ENCODE data around the gene SEMA6C.
"Not testable (repeated sequence)": the region's sequence is repeated elsewhere in the genome, so short reads cannot be mapped to it uniquely, and the experiment has no call there.

Gene SEMA6C, protein sequence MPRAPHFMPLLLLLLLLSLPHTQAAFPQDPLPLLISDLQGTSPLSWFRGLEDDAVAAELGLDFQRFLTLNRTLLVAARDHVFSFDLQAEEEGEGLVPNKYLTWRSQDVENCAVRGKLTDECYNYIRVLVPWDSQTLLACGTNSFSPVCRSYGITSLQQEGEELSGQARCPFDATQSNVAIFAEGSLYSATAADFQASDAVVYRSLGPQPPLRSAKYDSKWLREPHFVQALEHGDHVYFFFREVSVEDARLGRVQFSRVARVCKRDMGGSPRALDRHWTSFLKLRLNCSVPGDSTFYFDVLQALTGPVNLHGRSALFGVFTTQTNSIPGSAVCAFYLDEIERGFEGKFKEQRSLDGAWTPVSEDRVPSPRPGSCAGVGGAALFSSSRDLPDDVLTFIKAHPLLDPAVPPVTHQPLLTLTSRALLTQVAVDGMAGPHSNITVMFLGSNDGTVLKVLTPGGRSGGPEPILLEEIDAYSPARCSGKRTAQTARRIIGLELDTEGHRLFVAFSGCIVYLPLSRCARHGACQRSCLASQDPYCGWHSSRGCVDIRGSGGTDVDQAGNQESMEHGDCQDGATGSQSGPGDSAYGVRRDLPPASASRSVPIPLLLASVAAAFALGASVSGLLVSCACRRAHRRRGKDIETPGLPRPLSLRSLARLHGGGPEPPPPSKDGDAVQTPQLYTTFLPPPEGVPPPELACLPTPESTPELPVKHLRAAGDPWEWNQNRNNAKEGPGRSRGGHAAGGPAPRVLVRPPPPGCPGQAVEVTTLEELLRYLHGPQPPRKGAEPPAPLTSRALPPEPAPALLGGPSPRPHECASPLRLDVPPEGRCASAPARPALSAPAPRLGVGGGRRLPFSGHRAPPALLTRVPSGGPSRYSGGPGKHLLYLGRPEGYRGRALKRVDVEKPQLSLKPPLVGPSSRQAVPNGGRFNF

DNA sequence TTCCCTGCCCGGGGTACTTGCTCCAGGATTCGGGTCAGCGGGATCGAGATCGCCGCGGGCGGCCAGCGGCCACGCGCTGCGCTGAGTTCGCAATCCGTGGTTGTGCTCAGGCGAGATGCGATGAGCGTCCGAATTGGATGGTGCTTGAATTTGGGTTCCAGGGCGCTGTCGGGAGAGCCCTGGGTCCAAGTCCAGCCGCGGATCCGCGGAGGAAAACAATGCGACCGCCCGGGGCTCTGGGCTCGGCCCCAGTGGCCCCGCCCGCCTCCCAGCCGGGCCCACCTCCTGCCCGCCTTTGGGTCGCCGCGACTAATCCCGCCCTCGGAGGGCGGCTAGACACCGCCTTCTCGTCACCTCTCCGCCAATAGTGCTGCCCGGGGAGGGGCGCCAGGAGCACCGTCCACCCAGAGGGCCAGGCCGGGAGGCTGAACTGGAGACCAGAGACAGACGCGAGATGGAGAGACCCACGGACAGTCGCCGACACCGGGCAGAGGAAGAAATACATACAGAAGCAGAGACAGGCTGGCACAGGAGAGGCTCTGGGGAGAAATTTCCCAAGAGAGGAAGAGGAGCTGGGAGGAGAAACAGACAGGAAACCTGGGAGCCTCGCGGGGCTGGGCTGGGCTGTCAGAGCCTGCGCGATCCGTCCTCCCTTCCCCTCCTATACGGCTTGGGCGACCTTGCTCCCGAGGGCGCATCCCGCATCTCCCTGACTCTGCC is at the start of gene SEMA6C:
TSS of gene SEMA6C (minus strand) at position 220 of the 720 bp plus-strand sequence. CDS start 4,010 bp downstream, outside the sequence.
- DNase-seq = peak; percentile 92

DNA sequence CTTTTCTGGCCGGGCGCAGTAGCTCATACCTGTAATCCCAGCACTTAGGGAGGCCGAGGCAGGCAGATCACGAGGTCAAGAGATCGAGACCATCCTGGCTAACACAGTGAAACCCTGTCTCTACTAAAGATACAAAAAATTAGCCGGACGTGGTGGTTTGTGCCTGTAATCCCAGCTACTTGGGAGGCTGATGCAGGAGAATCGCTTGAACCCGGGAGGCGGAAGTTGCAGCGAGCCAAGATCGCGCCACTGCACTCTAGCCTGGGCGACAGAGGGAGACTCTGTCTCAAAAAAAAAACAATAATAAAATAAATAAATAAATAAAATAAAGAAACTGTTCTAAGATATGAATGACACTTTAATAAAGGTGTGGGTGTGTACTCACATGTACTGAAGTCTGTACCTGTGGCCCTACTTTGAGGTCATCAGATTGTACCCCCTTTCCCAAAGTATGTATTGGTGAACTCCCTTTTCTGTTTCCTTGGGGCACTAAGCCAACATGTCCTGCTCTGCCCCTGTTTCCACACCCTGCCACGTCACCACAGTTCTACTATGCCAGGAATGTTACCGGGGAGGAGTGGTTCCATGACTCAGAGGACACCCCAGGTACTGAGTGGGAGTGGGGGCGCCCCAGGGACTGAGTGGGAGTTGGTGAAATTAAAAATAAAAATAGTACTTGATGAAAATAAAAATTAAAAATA is 48.6 kb upstream of the SEMA6C start:
- DNase-seq = not testable (repeated sequence)

GRCh38 chr1:151193856-151194255 is 47.4 kb upstream of the SEMA6C start:
- DNase-seq = no peak

- DNase-seq = no peak
These were observed 46.9 kb upstream of the SEMA6C start for GRCh38 chr1:151193304-151193703.

DNA sequence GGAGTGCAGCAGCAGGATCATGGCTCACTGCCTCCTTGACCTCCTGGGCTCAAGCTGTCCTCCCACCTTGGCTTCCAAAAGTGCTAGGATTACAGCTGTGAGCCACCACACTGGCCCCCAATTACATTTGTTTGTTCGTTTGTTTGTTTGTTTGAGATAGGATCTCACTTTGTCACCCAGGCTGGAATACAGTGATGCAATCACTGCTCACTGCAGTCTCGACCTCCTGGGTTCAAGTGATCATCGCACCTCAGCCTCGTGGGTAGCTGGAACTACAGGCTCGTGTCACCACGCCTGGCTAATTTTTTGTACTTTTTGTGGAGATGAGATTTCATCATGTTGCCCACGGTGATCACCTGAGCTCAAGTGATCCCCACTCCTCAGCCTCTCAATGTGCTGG is 45.6 kb upstream of the SEMA6C start:
- no peak for DNase-seq

DNA sequence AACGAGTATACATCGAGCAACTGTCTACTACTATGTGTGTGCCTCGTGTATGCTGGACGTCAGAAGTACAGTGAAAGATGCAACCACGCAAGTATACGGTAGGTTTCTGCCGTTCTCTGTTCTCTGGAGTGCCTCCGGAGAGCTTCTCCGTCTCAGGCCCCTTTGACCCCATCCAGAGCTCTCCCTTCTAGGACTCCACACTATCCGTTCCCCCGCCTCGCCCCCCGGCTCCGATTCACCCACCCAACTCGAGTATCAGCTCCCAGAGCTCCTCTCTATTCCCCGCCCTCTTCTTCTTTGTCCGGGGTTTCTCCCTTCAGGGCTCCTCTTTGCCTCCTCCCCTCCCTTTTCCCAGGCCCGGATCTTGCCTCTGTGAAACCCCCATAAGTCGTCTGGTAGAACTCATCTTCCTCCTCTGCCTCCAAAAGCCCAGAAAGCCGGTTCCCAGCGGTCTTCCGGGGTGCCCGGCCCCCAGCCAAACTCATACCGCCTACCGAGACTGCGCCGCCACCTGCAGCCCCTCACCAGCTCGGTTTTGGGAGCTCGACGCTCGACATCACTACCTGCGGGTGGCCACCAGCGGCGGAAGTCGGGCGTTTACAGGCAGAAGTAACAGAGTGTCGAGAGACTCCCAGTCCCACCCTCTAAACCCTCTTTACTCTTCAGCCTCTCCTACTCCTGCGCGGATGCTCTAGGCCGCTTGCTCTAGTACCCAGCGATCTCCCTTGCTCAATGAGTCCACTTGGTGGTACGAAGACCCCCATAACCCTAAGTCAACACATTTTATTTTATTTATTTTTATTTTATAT is 43.4 kb upstream of the SEMA6C start, which contains the start of gene VPS72:
TSS of gene VPS72 (minus strand) at position 561 of the 809 bp plus-strand sequence. CDS start at position 485, 76 bp downstream.
- peak; percentile 92 for DNase-seq

DNA sequence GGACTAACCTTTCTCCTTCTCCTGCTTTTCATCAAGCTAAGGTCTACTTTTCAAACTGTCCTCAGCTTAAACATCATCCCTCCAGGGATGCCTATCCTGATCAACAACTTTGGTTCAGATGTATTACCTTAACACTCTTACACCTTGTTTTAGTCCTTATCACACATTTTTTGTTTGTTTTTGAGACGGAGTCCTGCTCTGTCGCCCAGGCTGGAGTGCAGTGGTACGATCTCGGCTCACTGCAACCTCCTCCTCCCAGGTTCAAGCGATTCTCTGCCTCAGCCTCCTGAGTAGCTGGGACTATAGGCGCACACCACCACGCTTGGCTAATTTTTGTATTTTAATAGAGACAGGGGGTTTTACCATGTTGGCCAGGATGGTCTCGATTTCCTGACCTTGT is 42.2 kb upstream of the SEMA6C start:
- not testable (repeated sequence) for DNase-seq

DNA sequence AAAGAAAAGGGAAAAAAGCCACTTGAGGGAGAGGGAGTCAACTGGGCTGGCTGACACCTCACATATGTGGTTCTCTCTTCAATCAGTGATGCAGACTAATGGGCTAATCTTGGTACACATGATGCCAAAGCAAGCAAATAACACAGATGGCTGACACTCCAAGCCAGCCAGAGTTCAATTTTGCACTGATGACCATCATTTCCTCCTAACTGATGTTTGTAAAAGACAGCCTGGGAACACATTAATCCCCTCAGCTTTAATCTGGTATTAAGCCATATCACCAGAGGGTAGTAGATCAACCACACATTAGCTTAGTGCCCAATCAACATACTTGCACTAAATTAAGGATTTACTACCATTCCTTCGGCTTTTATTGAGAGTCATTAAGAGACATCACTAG is 40.8 kb upstream of the SEMA6C start:
- DNase-seq = no peak

DNA sequence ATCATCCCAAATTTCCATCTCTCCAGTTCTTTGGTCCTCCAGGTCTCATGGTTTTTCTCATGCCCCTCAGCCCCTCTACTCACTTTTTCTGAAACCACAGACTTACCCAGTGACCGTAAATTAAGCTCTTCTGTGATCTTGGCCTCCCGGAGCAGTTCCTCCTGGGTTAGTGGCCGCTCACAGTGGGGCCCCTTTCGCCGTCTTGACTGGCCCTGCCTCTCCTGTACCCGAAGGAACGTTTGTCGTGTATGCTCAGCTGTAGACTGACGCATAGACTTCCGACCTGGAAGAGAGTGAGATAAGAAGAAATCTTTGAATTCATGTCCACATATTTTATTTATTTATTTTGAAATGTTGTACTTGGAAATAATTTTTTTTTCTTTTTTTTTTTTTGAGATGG is 37.8 kb upstream of the SEMA6C start:
- no peak for DNase-seq

DNA sequence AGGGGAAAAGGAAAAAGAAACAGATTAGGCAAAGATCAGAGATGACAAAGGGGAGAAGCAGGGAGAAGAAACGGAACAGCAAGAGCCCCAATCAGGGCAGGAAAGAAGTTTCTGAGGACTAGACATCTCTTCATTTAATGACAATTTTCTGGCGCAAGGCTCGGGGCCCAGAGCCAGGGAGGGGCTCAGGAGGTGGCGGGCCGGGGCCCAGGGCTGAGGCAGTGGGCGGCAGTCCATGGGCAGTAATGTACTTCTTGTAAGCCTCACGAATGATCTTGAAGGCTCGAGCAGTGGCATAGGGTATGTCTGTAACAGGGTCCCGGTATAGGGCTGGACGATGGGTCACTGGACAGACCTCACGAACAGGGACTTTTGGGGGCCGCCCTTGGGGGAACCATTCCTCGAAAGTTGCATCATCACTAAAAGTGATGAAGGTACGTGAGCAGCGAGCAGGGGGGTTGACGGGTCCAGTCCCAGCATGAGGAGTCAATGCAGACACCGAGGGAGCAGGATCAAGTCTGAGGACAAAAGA is 30.1 kb upstream of the SEMA6C start:
- DNase-seq = no peak

DNA sequence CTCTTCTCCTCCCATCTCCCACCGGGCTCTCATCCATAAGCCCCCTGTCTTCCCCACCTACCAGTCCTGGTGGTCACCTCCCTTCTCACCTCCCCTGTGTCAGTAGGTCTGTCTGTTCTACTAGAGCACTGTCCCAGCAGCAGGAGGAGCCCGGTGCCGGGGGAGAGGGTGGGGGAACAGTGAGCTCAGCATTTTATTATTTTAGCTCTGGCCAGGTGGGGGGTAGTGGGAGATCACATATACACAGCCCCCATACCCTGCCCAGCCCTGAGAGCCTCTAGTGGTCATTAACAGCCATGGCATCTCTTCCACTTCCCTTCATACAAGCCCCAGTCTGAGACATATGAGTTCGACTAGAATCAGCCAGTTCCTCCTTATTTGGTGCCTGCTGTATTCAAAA is 29.4 kb upstream of the SEMA6C start, which contains the start of gene TMOD4:
TSS of gene TMOD4 (minus strand) at position 119 of the 400 bp plus-strand sequence. CDS start 1,106 bp downstream, outside the sequence.
- no peak for DNase-seq

GRCh38 chr1:151175041-151175741 is 28.8 kb upstream of the SEMA6C start:
- DNase-seq = no peak

DNA sequence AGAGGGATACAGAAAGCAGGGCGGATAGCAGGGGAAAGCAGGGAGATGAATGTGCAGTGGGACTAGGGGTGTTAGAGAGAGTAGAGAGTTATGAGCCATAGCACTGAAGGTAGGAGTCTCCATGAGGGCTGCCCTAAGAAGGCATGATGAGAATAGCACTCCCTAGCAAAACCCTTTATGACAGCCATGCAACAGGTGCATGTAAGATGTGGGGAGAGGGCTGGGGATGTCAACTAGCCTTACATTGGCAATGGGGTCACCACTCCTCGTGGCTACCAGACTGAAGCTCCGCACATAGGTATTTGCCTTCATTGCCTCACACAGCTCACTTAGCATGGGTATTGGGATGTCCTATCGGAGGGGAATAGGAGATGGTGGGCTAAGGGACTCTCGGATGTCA is 24.8 kb upstream of the SEMA6C start:
- DNase-seq = no peak

GRCh38 chr1:151167116-151167515 is 20.7 kb upstream of the SEMA6C start:
- DNase-seq = no peak

GRCh38 chr1:151166505-151166956 is 20.1 kb upstream of the SEMA6C start:
- DNase-seq = no peak

- peak; percentile 98 for DNase-seq
These were observed 19.5 kb upstream of the SEMA6C start, which contains the start of the genes LYSMD1 and SCNM1 for GRCh38 chr1:151165738-151166504. Gene LYSMD1, minus strand, starts transcription at chr1:151165902. Its CDS starts 644 bp downstream, at chr1:151165258. Gene SCNM1, plus strand, starts transcription at chr1:151166144. Its CDS starts 9 bp downstream, at chr1:151166153.

DNA sequence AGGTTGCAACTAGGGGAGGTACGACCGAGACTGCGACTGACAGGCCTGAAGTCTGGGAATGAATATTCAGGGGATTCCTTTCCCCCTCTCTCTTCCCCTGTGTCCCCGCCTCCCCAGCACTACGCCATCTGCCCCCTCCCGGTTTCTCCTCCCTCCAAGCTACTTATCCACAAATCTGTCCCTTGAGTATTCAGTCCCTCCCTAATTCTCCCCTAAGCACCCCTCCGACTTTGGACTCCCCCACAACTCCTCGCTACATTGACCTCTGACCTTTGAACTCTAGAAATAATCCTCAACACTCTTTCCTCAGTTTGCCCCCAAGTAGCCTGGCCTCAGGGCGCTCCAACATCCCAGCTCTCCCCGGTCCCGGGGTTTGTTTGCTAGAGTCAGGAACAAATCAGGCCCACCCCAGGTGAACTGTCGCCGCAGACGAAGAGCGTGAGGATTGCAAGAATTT is 18.9 kb upstream of the SEMA6C start:
- DNase-seq = no peak

GRCh38 chr1:151164732-151165280 is 18.4 kb upstream of the SEMA6C start:
- no peak for DNase-seq

DNA sequence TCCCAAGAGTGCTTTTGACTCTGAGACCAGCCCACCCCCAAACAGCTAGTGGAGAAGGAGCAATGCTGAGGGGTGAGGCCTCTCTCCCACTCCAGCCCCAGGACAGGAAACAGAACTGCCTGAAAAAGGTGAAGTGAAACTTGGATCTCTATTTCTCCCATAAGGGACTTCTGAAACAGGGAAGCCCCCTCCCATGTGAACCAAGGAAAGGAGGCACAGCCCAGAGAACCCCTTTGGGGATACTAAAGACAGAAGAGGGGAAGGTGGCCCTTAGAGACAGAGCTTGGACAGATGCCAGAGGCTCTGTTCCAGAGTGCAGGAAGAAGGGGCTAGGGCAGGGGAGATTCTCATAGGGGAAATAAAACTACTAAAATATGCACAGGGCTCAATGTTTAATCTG is 12.9 kb upstream of the SEMA6C start:
- no peak for DNase-seq

Data from activated CD4-positive, alpha-beta T cell treated with anti-CD3 and anti-CD28 coated beads, Interleukin-2, Interleukin-6, amounts not matched to agents 100 ng/mL and 50 ng/mL, durations not matched to agents 16 hours and 8 hours (primary cell).